ENCODE data around the gene ZFPL1.

GRCh38 chr11:65130631-65131416 lies 46.8 kb downstream of the ZFPL1 start:
- TF ChIP-seq YY1 (IDR thresholded peaks at IDR 0.05), result no peak
- no peak for TF ChIP-seq CTCF (IDR thresholded peaks at IDR 0.05; ENCODE audit: low read depth, low read length, missing input control)
- TF ChIP-seq TAF1 (conservative IDR thresholded peaks at IDR 0.05), result no peak
- TF ChIP-seq JUND (IDR thresholded peaks at IDR 0.05), result no peak
